Omental fat pad (tissue), 4 donors: ENCODE measurements around the gene CPZ. TPM values are rescaled to one million over a fixed set of nuclear protein-coding genes. Genes with fewer than 3 reads are reported as not detected.

Experiments
- ATAC-seq: fragments of 150-250 bp; one replicate; pipeline ENCODE4 v1.9.1; 2016; ENCODE audit warnings: mild to moderate bottlenecking, moderate library complexity; ENCODE audit not compliant: low FRiP score
- DNase-seq: peaks from one replicate; pipeline ENCODE4 v3.0.0-alpha.2; 2019; ENCODE audit warnings: low spot score
- total RNA-seq, 4 donors: library from RNA; depleted of rRNA; stranded (reverse); fragments of >200 nt; gene quantifications; one replicate each; pipeline ENCODE4 v1.1.0, GENCODE V29; 2016
- TF ChIP-seq, protein P1 (sequence below), 3 donors: fragments of 450-650 bp; IDR thresholded peaks; one replicate each; pipeline ENCODE4 v1.5.1; 2016 to 2017; ENCODE audit warnings: antibody characterized with exemption in 3 of 3, mild to moderate bottlenecking in 3 of 3, moderate library complexity in 2 of 3

The CPZ gene
- total RNA-seq, 4 donors from 2014 or later: 0.32 to 14.2 (median 8.4) TPM

DNA sequence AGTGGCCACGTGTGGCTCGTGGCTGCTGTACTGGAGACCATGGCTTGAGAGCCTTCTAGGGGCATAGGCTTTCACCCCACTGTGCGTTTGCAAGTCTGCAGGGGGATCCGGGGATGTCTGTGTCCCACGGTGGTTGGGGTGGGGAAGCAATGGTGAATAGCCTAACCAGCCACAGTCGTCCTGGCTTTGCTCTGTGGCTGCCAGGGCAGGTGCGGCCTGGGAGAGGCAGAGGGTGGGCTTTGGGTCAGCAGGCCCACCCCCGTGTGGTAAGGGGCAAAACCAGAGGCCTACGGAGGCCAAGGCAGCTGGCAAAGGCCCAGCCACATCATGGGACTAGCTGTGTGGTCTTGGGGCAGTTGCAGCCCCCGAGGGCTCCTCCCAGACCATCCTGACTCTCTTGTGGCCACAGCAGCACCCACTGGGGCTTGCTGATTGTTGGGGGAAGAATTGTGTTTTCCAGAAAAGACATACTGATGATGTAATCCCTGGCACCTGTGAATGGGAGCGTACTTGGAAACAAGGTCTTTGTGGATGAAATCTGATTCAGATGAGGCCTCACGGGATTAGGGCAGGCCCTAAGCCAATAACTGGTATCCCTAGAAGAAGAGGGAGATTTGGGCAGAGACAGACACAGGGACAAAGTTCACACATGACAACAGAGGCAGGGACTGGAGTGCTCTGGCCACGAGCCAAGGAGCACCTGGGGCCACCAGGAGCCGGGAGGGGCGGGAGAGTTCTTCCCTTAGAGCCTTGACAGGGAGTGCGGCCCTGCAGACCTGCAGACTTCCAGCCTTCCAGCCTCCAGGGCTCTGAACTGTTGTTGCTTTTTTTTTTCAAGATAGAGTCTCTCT is 2.9 kb downstream of the CPZ start:
- ATAC-seq: no peak
- DNase-seq: no peak
- TF ChIP-seq, protein P1, sequence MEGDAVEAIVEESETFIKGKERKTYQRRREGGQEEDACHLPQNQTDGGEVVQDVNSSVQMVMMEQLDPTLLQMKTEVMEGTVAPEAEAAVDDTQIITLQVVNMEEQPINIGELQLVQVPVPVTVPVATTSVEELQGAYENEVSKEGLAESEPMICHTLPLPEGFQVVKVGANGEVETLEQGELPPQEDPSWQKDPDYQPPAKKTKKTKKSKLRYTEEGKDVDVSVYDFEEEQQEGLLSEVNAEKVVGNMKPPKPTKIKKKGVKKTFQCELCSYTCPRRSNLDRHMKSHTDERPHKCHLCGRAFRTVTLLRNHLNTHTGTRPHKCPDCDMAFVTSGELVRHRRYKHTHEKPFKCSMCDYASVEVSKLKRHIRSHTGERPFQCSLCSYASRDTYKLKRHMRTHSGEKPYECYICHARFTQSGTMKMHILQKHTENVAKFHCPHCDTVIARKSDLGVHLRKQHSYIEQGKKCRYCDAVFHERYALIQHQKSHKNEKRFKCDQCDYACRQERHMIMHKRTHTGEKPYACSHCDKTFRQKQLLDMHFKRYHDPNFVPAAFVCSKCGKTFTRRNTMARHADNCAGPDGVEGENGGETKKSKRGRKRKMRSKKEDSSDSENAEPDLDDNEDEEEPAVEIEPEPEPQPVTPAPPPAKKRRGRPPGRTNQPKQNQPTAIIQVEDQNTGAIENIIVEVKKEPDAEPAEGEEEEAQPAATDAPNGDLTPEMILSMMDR (IDR thresholded peaks at IDR 0.05): no peak

DNA sequence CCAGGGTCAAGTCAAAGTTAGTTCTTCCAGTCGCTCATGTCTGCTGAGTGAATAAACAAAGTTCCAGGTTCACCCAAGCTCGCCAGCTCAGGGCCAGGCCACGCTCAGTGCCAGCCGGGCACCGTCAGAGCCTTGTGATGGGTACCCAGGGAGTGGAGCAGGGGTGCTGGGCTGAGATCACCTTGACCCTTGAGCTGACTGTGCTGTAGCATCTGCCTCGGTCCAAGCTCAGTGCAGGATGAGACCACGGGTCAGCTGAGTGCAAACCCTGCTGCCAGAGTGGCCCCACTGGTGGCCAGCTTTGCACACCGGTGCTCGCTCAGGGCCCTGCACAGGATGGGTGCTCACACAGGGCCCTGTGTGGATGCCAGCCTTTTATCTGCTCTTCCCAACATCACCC is 4.3 kb downstream of the CPZ start:
- ATAC-seq: no peak
- TF ChIP-seq, protein P1 (IDR thresholded peaks at IDR 0.05): no peak
- no peak for DNase-seq

DNA sequence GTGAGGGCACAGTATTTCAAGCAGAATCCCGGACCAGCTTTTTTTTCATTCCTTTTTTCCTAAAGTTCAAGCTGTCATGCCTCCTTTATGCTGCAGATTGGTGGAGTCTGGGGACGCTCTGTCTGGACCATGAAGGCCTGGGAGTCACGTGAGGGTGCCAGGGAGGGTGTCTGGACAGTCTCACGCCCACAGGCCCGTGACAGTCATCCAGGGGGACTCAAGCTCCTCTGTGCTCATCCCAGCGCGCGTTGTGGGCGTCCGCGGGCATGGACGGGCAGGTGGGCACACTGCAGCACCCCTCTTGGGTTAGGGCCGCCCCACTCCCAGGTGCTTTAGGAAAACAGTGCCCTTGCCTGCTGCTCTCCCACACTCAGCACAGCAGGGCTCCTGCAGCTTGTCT is 4.8 kb downstream of the CPZ start:
- TF ChIP-seq, protein P1 (IDR thresholded peaks at IDR 0.05): no peak
- no peak for ATAC-seq
- no peak for DNase-seq

DNA sequence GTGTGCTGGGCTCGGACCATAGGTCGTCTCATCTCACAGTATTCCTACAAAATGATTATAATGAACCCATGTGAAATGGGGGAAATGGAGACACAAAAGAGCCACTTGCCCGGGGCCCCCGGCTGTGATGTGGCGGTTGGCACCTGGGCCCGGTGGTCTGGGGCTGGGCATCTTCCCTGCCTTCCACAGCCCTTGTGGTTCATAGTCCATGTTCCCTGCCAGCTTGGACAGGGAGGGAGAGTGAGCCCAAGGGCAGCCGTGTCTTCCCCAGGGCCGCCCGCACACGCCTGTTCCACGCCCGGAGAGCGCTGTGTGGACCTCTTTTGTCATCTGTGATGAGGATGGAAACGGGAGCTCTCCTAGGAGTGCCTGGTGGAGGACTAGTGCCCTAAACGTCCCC is 5.2 kb downstream of the CPZ start:
- DNase-seq (no peak), ATAC-seq (no peak)
- TF ChIP-seq, protein P1 (IDR thresholded peaks at IDR 0.05): no peak

DNA sequence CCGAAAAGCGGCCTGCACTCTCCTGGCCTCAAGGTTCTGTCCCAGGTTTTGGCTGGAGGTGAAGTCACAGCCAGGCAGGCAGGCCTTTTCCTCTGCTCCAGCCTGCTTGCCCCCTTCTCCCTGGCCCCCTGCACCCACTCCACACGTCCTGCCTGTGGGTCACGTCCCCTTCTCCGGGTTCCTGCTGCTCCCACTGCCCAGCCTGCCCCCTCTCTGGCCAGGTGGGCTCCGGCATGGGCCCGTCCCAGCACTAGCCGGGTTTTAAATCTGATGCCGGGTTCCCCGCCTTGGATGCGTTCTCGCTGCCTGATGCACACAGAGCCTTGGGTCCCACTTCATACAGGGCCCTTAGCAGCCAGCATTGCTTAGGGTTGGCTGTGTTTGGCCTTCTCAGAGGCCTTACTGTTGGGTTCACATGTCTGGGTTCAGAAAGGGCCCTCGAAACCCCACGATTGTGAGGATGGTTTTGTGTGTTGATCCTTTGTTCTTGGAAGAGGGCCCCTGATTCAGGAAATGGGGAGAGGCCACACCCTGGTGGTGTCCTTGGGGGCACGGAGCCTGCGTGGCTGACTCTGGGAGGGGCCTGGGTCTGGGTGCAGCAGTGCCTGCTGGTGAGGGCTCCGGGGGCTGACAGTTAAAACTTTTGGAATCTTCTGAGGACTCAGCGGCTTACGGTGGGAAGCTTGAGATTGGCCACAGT is 6.0 kb downstream of the CPZ start:
- DNase-seq: no peak
- ATAC-seq: no peak
- TF ChIP-seq, protein P1 (IDR thresholded peaks at IDR 0.05): no peak

DNA sequence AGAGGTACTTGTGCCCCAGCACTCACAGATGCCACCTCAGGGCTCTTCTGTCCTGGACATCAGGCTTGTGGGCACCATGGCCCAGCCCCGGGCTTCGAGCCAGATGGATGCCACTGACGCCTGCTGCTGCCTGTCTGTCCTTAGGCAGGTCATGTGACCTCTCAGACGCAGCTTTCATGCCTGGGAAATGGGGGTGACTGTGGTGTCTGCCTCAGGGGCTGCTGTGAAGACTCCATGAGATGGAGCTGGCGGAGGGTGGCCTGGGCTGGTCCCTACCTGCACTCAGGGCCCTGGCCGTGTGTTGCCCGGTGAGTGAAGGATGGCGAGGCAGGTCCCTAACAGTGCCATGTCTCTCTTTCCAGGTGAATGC is 6.5 kb downstream of the CPZ start:
- ATAC-seq: no peak
- TF ChIP-seq, protein P1 (IDR thresholded peaks at IDR 0.05): no peak
- no peak for DNase-seq
